ENCODE data around the gene CDHR4.
"Not testable (repeated sequence)": the region's sequence is repeated elsewhere in the genome, so short reads cannot be mapped to it uniquely, and the experiment has no call there.

CDHR4 gene

DNA sequence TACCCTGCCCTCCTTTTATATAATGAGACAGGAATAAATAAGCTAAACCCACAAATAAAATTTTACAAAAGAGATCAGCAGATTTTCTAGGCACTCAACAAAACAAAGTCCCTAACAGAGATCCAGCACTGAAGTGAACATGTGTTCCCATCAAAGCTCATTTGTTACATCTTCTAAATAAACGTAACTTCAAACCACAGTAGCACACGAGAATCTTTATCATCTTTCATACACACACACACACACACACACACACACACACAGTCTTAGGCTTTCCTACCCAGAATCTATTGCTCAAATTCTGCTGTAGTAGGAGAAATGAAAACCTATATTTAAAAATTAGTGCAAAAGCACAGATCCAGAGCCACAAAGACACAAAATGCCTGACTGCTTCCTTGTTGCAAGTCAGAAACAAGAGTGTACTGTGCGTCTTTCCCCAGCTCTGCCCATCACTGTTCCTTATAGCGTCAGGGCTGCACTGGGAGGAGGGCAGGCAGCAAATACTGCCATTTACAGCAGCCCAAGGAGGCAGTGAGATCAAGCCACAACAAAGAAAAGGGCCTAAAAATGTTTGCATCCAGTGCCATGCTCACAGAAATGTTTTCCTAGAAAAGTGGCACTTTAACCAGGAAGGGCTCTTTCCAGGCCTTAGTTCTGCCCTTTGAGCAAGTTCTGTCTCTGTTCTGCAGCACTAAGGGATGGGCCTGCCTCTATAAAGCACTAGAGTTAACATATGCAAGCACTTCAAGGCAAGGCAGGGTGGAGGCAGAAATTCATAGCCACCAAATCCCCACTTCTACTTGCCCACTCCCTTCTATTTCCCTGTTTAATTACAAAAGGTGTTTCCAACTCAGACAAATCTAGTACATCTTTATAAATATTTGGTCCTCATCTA lies 19.3 kb downstream of the CDHR4 start:
- no peak for DNase-seq

DNA sequence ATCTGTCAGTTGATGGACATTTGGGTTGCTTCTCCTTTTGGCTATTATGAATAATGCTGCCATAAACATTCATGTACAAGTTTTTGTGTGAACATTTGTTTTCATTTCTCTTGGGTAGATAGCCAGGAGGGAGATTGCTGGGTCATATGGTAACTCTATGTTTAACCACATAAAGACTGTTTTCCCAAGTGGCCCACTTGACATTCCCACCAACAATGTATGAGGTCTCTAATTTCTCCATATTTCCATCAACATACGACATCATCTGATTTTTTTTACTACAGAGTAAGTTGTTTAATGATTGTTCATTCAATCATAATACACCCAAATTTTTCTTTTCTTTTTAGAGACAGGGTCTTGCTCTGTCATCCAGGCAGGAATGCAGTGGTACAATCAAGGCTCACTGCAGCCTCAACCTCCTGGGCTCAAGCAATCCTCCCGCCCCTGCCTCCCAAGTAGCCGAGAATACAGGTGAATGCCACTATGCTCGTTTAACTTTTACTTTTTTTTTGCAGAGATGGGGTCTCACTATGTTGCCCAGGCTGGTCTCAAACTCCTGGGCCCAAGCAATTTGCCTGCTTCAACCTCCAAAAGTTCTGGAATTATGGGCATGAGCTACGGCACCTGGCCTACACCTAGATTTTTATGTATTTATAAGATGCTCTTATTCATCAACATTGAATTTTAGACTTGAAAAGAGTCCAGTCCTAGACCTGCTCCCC lies 20.2 kb downstream of the CDHR4 start:
- DNase-seq, result no peak

DNA sequence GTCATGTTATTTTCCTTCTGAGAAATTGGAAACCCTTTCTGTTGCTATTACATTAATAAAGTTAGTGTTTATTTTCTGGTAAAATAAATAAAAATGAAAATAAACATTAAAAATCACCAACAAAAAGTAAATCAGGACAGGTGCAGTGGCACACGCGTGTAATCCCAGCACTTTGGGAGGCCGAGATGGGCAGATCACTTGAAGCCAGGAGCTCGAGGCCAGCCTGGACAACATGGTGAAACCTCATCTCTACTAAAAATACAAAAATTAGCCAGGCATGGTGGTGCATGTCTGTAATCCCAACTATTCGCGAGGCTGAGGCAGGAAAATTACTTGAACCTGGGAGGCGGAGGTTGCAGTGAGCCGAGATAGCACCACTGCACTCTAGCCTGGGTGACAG lies 23.6 kb downstream of the CDHR4 start:
- not testable (repeated sequence) for DNase-seq

DNA sequence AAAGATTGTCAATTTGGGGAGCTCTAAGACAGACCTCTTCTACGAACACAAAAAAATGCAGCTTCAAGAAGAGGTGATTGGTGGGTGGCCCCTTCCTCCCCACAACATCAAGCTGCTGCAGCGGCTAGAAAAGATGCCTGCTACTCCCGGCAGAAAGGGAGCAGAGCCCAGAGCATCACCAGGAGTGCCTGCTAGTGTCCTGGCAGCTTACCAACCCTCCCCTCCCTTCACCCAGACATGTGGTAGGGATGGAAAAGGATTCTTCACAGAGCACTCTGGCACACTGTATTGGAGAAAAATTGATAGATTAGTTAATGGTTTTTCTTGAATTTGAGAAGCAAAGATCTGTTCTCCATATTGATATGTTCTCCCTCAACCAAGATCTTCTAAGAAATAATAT lies 24.1 kb downstream of the CDHR4 start:
- no peak for DNase-seq

DNA sequence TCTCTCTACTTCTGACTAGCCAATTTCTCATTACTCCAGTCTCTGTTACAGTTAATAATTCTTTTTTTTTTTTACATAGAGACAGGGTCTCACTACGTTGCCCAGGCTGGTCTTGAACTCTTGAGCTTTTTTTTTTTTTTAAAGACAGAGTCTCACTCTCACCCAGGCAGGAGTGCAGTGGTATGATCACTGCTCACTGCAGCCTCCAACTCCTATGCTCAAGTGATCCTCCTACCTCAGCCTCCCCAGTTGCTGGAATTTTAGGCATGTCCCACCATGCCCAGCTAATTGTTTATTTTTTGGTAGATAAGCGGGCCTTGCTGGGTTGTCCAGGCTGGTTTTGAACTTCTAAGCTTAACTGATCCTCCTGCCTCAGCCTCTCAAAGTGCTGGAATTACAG lies 27.0 kb downstream of the CDHR4 start:
- no peak for DNase-seq

DNA sequence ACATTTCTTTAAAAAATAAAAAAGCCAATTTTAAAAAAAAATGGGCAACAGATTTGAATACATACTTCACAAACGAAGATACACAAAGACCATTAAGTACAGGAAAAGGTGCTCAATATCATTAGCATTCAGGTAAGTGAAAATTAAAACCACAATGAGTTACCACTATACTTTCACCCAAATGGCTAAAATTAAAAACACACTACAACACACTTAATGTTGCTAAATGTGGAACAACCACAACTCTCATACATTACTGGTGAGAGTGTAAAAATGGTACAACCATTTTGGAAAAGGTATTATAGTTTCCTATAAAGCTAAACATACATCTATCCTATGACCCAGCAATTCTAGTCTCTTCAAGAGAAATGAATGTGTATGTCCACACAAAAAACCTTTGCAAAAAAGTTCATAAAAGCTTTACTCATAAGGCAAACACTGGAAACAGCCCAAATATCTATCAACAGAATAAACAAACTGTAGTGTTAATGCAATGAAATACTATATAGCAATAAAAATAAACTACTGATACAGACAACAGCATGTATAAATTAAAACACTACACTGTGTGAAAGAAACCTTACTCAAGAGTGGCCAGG lies 28.2 kb downstream of the CDHR4 start:
- no peak for DNase-seq

DNA sequence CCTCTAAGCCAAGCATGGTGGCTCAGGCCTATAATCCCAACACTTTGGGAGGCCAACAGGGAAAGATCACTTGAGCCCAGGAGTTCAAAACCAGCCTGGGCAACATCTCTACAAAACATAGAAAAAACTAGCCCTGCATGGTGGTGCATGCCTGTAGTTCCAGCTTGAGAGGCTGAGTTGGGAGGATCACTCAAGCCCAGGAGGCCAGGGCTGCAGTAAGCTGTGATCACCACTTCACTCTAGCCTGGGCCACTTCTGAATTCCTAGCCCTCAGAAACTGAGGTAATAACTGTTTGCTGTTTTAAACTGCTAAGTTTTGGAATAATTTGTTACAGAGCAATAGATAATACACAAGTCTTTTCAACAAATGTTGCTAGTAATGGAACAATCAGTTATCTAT lies 29.7 kb downstream of the CDHR4 start:
- no peak for DNase-seq

DNA sequence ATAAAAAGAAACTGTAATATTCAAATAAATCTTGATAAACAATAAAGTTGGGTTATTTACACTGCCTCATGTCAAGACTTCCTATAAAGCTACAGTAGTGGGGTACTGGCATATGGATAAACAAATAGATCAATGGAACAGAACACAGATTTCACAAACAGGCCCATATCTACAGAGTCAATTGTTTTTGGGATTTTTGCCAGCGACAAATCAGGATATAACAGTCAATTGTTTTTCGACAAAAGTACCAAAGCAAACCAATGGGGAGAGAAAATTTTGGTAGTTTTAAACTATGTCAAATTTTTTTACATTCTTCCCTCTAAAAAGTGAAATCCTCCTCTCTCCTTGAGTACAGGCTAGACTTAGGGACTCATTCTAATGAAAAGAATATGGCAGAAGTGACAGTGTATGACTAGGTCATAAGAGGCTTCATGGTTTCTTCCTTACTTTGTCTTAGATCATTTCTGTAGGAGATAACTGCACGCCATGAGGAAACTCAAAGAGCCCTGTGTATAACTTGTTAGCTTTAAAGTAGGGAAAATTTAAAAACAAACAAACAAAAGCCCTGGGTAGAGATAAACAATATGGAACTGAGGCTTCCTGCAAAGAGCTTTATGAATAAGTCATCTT lies 30.3 kb downstream of the CDHR4 start:
- no peak for DNase-seq

DNA sequence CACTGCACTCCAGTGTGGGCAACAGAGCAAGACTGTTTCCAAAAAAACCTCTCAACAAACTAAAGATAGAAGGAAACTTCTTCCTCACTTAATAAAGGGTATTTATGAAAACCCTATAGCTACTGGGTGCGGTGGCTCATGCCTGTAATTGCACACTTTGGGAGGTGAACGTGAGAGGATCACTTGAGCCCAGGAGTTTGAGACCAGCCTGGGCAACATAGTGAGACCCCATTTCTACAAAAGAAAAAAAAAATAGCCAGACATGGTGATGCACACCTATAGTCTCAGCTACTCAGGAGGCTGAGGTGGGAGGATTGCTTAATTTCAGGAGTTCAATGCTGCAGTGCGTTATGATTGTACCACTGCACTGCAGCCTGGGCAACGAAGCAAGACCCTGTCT lies 35.7 kb downstream of the CDHR4 start:
- no peak for DNase-seq

DNA sequence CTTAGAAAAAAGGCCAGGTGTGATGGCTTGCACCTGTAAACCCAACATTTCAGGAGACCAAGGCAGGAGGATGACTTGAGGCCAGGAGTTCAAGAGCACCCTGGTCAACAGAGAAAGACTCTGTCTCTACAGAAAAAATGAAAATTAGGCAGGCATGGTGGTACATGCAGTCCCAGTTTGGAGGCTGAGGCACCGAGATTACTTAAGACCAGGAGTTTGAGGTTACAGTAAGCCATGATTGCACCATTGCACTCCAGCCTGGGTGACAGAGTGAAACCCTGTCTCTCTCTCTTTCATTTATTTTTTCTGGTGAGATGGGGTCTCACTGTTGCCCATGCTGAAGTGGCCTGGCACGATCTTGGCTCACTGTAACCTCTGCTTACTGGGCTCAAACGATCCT lies 38.0 kb downstream of the CDHR4 start:
- DNase-seq, result no peak

DNA sequence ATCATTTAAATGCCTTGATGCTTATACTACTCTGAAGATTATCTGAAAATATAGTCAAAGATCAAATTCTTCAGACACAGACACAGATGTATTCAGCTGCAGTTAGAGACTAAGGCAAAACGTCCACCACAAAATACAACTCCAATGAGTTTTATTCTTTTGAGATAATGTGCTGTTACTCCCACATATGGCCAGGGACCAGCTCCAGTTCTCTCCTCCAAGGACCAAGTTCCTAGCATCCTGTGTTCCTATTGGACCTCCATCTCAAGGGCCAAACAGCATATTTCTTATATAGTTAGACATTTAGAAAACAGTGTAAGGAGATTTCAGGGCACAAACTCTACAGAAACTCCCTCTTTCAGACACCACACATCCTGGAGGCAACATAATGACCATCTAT lies 40.4 kb downstream of the CDHR4 start:
- no peak for DNase-seq

DNA sequence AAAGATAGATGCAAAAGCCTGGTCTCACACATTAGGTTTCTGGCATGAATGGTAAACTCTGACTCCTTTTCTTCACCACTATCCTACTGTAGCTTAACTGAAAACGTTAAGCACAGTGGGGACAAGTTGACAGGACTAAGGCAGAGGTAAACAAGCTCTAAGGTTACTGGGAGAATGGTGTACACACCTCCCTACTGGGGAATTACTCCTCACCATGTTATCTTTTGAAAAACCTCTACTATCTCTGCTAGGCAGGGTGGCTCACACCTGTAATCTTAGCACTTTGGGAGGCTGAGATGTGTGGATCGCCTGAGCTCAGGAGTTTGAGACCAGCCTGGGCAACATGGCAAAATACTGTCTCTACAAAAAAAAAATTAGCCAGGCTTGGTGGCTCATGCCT lies 42.5 kb downstream of the CDHR4 start:
- no peak for DNase-seq

DNA sequence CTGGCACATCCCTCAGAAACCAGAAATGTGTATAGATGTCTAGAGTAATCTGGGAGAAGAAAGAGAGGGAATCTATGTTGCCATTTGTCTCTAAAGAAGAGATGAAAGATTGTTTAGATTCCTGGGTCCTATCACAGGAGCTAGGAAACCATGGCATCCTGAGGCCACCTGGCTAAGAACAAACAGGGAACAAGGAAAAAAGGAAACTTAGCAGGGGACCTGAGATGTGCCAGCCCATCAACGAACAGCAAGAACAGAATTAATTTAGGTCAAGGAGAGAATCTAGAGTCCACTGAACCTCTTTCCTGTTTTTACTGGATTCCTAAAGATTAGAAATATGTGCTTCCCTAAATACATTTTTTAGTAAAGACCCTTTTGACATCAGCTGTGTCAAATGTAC lies 43.6 kb downstream of the CDHR4 start:
- DNase-seq, result no peak

DNA sequence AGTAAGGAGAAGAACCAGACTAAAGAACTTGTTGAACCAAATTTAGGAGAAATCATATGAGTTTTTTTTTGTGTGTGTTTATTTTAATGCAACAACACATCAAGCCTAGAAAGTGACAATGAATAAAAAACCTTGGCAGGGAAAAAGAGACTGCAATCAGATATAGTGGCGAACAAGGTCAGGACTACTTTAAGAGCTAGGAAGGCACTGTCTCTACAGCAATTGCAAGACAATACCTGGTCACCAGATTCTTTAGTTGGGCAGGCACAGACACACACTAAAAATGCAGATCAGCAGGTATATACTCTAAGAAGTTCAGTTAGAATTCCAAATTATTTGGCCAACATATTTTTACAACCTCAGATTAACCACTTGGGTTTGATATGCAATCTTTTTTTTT lies 45.1 kb downstream of the CDHR4 start:
- DNase-seq, result no peak

DNA sequence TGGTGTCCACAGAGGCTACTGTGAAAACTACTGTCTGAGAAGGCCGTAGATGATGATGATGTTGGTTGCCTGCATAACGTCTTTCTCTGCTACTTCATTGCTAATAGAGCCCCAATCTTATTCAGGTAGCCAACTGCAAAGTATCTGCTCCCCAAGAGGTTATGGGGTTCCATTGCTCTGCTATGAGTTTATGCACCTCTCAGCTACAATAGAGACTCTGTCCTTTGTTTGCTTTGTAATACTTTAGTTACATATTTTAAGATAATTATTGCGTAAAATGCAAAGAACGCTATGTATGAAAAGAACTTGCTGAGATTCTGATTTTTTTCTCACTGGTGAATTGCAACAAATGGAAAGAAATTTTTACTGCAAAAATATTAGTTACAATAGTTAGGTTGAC lies 48.2 kb downstream of the CDHR4 start:
- DNase-seq, result no peak

DNA sequence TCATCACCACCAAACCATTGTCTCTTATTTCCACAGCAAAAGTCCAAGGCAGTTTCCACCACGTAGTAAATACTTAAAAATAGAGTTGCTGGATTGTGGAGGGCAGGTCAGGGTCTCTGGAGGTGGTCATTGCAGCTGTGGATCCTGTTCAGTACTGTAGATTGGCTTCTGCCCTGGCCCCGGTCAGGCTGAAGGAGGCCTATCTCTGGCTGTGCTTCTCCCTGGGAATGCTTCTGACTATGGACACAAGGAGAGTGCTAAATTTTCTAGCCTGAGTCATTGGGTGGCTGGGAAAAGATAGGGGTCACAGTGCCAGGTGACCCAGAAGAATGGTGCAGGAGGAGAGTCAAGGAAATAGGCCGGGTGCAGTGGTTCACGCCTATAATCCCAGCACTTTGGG lies 49.6 kb downstream of the CDHR4 start:
- no peak for DNase-seq

DNA sequence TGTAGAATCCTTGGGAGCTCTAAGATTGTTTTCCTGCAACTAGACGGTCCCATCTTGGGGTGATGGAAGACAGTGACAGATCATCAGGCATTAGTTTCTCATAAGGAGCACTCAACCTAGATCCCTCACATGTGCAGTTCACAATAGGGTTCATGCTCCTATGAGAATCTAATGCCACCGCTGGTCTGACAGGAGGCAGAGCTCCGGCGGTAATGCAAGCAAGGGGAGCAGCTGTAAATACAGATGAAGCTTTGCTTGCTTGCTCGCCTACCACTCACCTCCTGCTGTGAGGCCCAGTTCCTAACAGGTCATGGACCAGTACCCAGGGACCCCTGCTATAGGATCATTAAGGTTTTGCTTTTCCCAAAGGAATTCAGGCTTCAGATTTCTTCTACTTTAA lies 50.8 kb downstream of the CDHR4 start:
- not testable (repeated sequence) for DNase-seq

DNA sequence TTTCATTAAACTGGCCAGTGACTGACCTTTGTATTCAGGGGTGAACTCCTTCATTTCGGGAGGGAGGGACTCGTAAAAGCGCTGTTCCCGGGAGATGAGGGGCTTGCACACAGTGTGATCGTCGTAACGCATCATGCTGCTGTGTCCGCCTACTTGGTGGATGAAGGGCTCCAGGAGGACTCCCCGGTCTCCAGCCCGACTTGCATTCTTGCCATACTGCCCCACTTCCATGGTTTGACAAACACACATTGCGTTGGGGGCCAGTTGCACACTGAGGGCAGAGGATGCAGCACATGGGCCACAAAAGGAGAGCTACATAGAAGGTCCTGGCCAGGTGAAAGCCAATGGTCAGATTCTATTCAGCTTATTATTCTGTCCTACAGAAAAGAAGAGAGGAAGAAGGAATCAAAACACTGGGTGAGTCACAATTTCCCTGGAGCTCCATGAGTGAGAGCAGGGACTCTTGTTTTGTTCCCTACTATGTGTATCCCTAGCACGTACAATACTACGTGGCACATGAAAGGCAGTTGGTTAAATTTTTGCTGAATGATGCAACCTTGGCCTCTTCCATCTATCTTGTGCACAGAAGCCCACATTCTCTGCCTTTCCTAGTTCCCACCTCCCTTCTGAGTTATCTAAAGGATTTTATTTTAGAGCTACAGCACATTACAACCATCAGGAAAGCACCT lies 51.7 kb downstream of the CDHR4 start:
- peak; percentile 32 for DNase-seq

DNA sequence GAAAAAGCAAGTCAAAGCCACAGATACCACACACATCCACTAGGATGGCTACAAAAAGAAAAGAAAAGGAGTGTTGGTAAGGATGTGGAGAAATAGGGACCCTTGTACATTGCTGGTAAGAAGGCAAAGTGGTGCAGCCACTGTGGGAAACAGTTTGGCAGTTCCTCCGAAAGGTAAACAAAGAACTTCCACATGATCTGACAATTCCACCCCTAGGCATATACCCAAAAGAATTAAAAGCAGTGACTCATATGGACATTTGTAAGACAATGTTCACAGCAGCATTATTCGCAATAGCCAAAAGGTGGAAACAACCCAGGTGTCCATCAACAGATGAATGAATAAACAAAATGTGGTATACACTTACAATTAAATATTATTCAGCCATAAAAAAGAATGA lies 53.7 kb downstream of the CDHR4 start:
- DNase-seq, result no peak

Measured in fibroblast of upper back skin (primary cell).